Measurements from ENCODE around the gene SRC.

The SRC gene

DNA sequence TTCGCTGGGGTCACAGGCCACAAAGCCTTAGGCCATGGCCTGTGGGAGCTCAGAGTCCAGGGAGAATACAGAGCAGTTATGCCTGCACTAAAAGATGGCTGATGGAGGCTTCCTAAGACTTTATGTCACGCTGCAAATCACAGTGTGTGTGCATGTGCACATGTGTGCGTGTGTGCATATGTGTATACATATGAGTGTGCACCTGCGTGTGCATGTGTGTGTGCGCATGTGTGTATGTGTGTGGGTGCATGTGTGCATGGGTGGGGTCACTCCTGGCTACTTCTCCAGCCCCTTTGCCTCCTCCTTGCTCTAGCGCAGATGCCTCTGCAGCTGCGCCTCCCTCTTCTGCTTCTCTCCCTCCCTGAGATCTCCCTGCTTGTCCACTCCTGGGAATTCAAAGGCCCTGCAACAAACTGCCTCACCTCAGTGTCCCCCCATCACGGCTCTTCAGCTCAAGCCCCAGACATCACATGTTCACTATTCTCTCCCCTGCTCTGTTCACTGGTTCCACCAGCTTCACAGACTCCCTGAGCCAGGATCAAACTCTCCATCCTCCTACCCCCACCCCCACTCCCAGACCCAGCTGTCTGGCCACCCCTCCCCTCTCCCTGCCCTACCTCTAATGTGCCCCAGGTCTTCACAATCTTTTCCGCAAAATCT lies 90.7 kb downstream of the SRC start:
- no peak for DNase-seq

GRCh38 chr20:37437676-37438075 lies 91.7 kb downstream of the SRC start:
- no peak for DNase-seq

- no peak for DNase-seq
Observed at GRCh38 chr20:37438464-37439222, 92.7 kb downstream of the SRC start.

DNA sequence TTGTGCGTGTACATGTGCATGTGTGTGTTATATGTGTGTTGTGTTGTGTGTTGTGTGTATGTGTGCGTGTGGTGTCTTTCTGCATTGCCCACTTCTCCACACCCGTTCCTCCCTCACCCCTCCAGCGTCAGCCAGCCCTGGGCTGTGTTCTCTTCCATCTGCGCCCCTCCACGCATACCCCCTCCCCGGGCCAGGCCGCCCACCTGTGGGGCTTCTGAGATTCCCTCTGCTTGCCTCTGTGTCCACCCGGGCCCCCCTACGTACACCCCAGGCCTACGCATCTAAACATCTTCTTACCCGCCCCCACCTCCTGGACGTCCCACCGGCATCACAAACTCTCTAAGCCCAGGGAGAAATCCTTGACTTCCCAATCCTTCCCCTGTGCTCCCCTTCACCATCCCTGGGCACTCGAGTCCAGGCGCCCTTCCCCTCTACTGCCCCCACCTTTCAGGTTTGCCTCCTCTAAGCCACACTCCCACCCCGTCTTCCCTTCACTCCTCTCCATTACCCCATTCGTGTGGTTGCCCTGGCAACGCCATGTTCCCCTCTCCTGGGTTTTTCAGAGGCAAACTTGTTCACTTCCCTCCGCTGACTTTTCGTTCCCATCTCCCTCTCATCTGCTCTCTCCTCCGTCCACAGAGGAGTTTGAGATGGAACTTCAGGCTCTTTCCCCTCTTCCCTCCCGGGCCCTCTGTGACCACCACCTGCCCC lies 93.4 kb downstream of the SRC start:
- no peak for DNase-seq

GRCh38 chr20:37441023-37441422 lies 95.1 kb downstream of the SRC start:
- no peak for DNase-seq

GRCh38 chr20:37442547-37442946 lies 96.6 kb downstream of the SRC start:
- DNase-seq, result no peak

- DNase-seq, result no peak
Observed at GRCh38 chr20:37442986-37443385, 97.0 kb downstream of the SRC start.

DNA sequence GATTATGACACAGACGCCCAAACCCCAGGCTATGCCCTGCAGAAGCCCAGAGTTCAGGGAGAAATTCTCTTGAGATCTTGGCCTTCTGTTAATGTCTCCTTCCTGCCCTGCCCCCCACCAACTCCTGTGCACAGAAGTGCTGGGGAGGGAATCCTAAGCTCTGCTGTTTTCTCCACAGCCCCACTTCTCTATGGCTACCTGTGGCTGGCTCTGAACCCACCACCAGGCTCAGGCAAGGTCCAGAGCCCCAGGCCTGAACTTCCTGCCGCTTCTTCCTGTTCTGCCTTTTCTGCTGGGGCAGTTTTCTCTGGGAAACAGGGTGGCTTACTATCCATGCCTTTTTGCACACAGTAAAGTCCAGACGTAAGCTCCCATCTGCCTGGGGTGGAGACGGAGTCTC lies 97.7 kb downstream of the SRC start:
- no peak for DNase-seq

- no peak for DNase-seq
Observed at GRCh38 chr20:37445041-37445440, 99.1 kb downstream of the SRC start.

- no peak for DNase-seq
Observed at GRCh38 chr20:37446286-37447032, 100.5 kb downstream of the SRC start.

GRCh38 chr20:37447688-37448087 lies 101.7 kb downstream of the SRC start:
- no peak for DNase-seq

DNA sequence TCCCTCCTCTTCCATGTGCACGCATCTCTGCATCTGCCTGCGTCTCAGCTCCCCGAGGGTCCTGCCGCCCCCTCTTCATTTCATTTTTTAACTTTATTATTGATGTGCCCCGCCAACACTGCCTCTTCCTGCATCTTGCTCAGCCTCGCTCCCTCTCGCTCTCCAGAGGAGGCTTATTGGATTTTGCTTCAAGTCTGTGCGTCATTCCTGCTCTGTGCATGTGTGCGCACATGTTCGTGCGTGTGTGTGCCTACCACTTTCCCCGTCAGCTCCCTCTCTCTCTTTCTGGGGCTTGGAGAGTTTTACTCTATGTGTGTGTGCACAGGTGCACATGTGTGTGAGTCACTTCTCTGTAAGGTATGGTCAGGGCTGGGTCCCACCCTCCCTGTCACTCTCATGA lies 103.3 kb downstream of the SRC start:
- DNase-seq, result no peak

- no peak for DNase-seq
Observed at GRCh38 chr20:37450344-37450743, 104.4 kb downstream of the SRC start.

- DNase-seq, result no peak
Observed at GRCh38 chr20:37451616-37452015, 105.7 kb downstream of the SRC start.

GRCh38 chr20:37452236-37452635 lies 106.3 kb downstream of the SRC start:
- no peak for DNase-seq

GRCh38 chr20:37453288-37453687 lies 107.3 kb downstream of the SRC start:
- DNase-seq, result no peak

DNA sequence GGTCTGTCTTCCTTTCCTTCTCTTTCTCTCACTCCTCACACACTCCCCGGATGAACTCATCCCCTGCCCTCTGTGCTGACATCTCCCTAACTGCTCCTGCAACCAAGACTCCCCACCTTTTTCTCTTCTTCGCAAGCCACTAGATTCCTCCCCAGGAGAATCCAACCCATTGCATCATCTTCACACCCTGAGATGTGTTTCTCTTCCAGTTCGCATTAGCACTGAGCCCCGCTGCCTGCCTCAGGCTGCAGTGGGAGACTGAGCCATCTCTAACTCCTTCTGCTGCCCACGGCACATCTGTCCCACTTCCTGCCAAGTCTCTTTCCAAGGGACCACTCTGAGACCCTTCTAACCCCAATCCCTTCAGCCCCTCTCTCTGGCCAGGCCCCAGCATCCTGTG lies 107.9 kb downstream of the SRC start:
- no peak for DNase-seq

- no peak for DNase-seq
Observed at GRCh38 chr20:37454636-37455385, 108.9 kb downstream of the SRC start.
